Measurements from ENCODE around the gene UGT8. TPM values are rescaled to one million over a fixed set of nuclear protein-coding genes. Genes with fewer than 3 reads are reported as not detected.

Gene UGT8
- total and polyA plus RNA-seq, 2 of the 8 experiments (the other 6 are each of a cell fraction or from before 2014, with no cell fraction given): 16.9 to 26.9 TPM

GRCh38 chr4:114688059-114688458 is 89.5 kb downstream of the UGT8 start:
- no peaks in the 10 kb centered on the region for H3K27me3 ChIP-seq (replicated peaks in 1 of 4; ENCODE audit: control insufficient read depth in 3 of 4, extremely low read depth in 1 of 4, insufficient read depth in 3 of 4, low read length in 3 of 4)
- no peak for FAIRE-seq

More at GRCh38 chr4:114688059-114688458, 89.5 kb downstream of the UGT8 start:
- no peak overlapping the region for H3K4ac ChIP-seq (replicated peaks; ENCODE audit: insufficient read length, low read depth, low read length)
- H3K56ac ChIP-seq (replicated peaks; ENCODE audit: insufficient read length, low read depth, low read length): no peak overlapping the region
- H2BK20ac ChIP-seq (ENCODE audit: low read length): no peak overlapping the region
- no peaks in the 10 kb centered on the region for H3K4me1 ChIP-seq (replicated peaks in 1 of 4; ENCODE audit: control insufficient read depth in 3 of 4, insufficient read depth in 4 of 4, low read length in 3 of 4)
- ChIA-PET CTCF (ENCODE audit: partially characterized antibody) (interaction anchor here (1.6 kb wide), 1 partner anchor 300 kb away, joined by 7 read pairs; no protein-coding TSS in a partner anchor), POLR2A (ENCODE audit: partially characterized antibody) (no interaction called here)
- H3K18ac ChIP-seq (ENCODE audit: extremely low read depth, low read length): no peak overlapping the region
- H2AK5ac ChIP-seq (ENCODE audit: low read depth, low read length): no peak overlapping the region
- H3K23ac ChIP-seq (ENCODE audit: insufficient read length): no peak overlapping the region
- no peak overlapping the region for H3K27ac ChIP-seq (ENCODE audit: low read depth, low read length)
- 89% methylated on average over 3 of the region's 3 CpGs; no CpG with 5 or more reads in 1 of the 2 experiments for WGBS, 2 experiments (ENCODE audit: extremely low coverage in 1 of 2, insufficient coverage in 1 of 2, insufficient read length in 1 of 2, insufficient replicate concordance in 2 of 2, low coverage in 1 of 2, low lambda C conversion rate in 2 of 2, missing lambda C conversion rate in 1 of 2)
- no peak for DNase-seq (ENCODE audit: low read depth in 1 of 2, low spot score in 2 of 2)
- no peaks in the 10 kb centered on the region for H3K36me3 ChIP-seq (ENCODE audit: control insufficient read depth in 2 of 4, insufficient read depth in 4 of 4, low read length in 3 of 4)
- no peak overlapping the region for H3K4me3 ChIP-seq (ENCODE audit: extremely low read depth in 1 of 4, insufficient read depth in 2 of 4, low read depth in 3 of 4, low read length in 4 of 4)
- H3K9ac ChIP-seq (replicated peaks in 1 of 4; ENCODE audit: extremely low read depth in 1 of 4, low read depth in 3 of 4, low read length in 3 of 4): no peak overlapping the region
- H2AFZ ChIP-seq (ENCODE audit: low read length): no peak overlapping the region
- no peak overlapping the region for H2BK12ac ChIP-seq (ENCODE audit: low read depth, low read length)
- H4K8ac ChIP-seq (ENCODE audit: extremely low read depth, insufficient read depth, low read length): no peak overlapping the region
- H2BK120ac ChIP-seq (replicated peaks; ENCODE audit: low read depth, low read length): no peak overlapping the region
- H3K79me1 ChIP-seq (ENCODE audit: low read depth, low read length): no peaks in the 10 kb centered on the region
- no peaks in the 10 kb centered on the region for H3K79me2 ChIP-seq (ENCODE audit: control insufficient read depth in 1 of 2, insufficient read depth in 2 of 2, low read length in 2 of 2)
- no peak overlapping the region for H3K4me2 ChIP-seq (ENCODE audit: insufficient read depth in 1 of 2, low read depth in 2 of 2, low read length in 2 of 2)
- H3K23me2 ChIP-seq (ENCODE audit: low read depth, low read length): no peaks in the 10 kb centered on the region
- H2BK5ac ChIP-seq (ENCODE audit: low read depth, low read length): no peak overlapping the region
- H4K5ac ChIP-seq (ENCODE audit: insufficient read length, low read depth, low read length): no peak overlapping the region
- H3K14ac ChIP-seq (ENCODE audit: insufficient read length): no peak overlapping the region
- no peaks in the 10 kb centered on the region for H3K9me3 ChIP-seq (ENCODE audit: insufficient read depth in 2 of 2, low read depth in 1 of 2, low read length in 1 of 2)
- H2BK15ac ChIP-seq (ENCODE audit: low read length): no peak overlapping the region
- no peak for TF ChIP-seq CTCF (IDR thresholded peaks at IDR 0.05; ENCODE audit: control extremely low read depth in 1 of 3, insufficient read depth in 1 of 3, low read depth in 1 of 3, low read length in 3 of 3)
- TF ChIP-seq EZH2 (IDR thresholded peaks at IDR 0.05; ENCODE audit: low read depth, low read length, severe bottlenecking): no peak
- no peak for TF ChIP-seq JUN (IDR thresholded peaks at IDR 0.05; ENCODE audit: low read depth, low read length)
- no peak for TF ChIP-seq POLR2A (IDR thresholded peaks at IDR 0.05; ENCODE audit: control extremely low read depth in 1 of 2, low read depth in 2 of 2, low read length in 2 of 2)
- no peak for TF ChIP-seq MAFK (IDR thresholded peaks at IDR 0.05; ENCODE audit: low read depth, low read length)
- TF ChIP-seq ATF2 (IDR thresholded peaks at IDR 0.05; ENCODE audit: low read length): no peak
- TF ChIP-seq SIN3A (conservative IDR thresholded peaks at IDR 0.05 in 1 of 2, IDR thresholded peaks at IDR 0.05 in 1 of 2; ENCODE audit: low read depth in 1 of 2, low read length in 2 of 2): no peak
- no peak for TF ChIP-seq BACH1 (IDR thresholded peaks at IDR 0.05; ENCODE audit: low read length)
- no peak for TF ChIP-seq YY1 (IDR thresholded peaks at IDR 0.05; ENCODE audit: low read depth, low read length)
- TF ChIP-seq SP1 (IDR thresholded peaks at IDR 0.05; ENCODE audit: low read depth, low read length): no peak
- no peaks in the 10 kb centered on the region for H4K20me1 ChIP-seq (replicated peaks in 1 of 2; ENCODE audit: control insufficient read depth in 1 of 2, insufficient read depth in 2 of 2, low read length in 2 of 2)
- H4K91ac ChIP-seq (replicated peaks; ENCODE audit: insufficient read length, low read length): no peak overlapping the region

Measured in H1 (cell line).